ENCODE data around the gene PCYT1A. TPM values are rescaled to one million over a fixed set of nuclear protein-coding genes. Genes with fewer than 3 reads are reported as not detected.

PCYT1A gene
- total RNA-seq, 1 experiment from 2014 or later, result 63.7 TPM

DNA sequence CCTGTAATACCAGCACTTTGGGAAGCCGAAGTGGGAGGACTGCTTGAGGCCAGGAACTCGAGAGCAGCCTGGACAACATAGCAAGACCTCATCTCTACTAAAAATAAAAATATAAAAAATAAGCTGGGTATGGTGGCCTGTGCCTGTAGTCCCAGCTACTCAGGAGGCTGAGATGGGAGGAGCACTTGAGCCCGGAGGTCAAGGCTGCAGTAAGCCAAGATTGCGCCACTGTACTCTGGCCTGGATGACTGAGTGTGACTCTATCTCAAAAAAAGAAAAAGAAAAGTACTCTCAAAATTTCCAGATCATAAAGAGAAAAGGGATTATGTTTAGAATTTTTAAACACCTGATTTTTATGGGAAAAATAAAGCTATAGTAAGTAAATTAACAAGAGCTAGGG, 47.1 kb downstream of the PCYT1A start:
- H3K36me3 ChIP-seq, result peaks cover 61% of the 10 kb centered on the region
- peaks cover 23% of the 10 kb centered on the region for H3K4me1 ChIP-seq (replicated peaks)
- no peak overlapping the region for H3K27ac ChIP-seq
- no peaks in the 10 kb centered on the region for H3K27me3 ChIP-seq (replicated peaks)
- no peak for DNase-seq (ENCODE audit: low read depth in 1 of 2, low spot score in 2 of 2)
- H3K4me3 ChIP-seq, result no peak overlapping the region
- no peaks in the 10 kb centered on the region for H3K9me3 ChIP-seq (replicated peaks)

DNA sequence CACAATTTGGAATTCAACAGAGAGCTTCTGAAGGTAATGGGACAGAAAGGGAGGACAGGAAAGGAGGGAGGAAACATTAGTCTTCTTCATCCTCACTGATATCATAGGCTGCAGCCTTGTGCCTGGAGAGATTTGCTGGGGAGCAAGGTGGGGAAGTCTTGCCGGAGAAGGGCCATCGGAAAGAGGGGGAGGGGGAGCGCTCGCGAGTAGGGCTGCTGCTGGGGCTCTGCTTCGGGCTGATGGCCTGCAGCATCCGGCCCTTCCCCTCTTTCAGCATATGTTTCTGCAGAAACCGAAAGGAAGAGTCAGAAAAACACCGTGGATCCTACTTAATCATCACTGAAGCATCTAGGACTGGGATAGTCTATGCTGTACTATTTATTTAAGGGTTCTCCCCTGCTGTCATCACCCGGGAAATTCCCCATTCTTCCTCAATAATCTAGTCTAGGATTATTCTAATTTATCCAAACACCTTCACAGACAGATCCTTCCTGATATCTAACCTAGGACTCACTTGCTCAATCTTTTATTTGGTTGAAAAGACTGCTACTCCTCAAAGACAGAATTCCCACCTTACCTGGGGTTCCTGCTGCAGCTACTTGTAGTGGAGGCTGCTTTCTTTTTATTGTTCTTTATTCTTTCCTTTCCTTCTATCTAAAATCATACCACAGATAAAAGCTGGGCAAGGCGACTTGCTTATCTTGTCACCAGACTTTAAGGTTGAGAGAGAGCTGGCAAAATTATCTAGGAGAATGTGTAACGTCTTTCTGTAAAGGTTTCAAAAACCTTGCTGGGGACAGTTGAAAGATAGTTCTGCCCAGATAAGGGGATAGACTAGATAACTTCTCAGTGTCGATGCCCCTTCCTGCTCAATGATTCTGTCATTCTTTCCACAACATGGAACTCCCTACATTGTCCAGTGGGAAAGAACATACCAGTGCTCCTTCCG, 48.6 kb downstream of the PCYT1A start:
- Histone ChIP-seq H3K27me3 (replicated peaks) (no peaks in the 10 kb centered on the region), H3K9me3 (replicated peaks) (no peaks in the 10 kb centered on the region), H3K4me1 (replicated peaks) (peaks cover 27% of the 10 kb centered on the region), H3K4me3 (no peak overlapping the region), H3K36me3 (peaks cover 62% of the 10 kb centered on the region), H3K27ac (no peak overlapping the region)
- no peak for DNase-seq (ENCODE audit: low read depth in 1 of 2, low spot score in 2 of 2)

- DNase-seq (ENCODE audit: low read depth in 1 of 2, low spot score in 2 of 2), result no peak
- no peaks in the 10 kb centered on the region for H3K27me3 ChIP-seq (replicated peaks)
- no peak overlapping the region for H3K27ac ChIP-seq
- H3K4me1 ChIP-seq (replicated peaks), result peaks cover 27% of the 10 kb centered on the region
- peaks cover 54% of the 10 kb centered on the region for H3K36me3 ChIP-seq
- no peaks in the 10 kb centered on the region for H3K9me3 ChIP-seq (replicated peaks)
- H3K4me3 ChIP-seq, result no peak overlapping the region
These were observed 50.3 kb downstream of the PCYT1A start for GRCh38 chr3:196237203-196237602.

- Histone ChIP-seq H3K27me3 (replicated peaks) (no peaks in the 10 kb centered on the region), H3K4me1 (replicated peaks) (peaks cover 27% of the 10 kb centered on the region), H3K27ac (no peak overlapping the region), H3K9me3 (replicated peaks) (no peaks in the 10 kb centered on the region), H3K36me3 (peaks cover 45% of the 10 kb centered on the region), H3K4me3 (no peak overlapping the region)
- no peak for DNase-seq (ENCODE audit: low read depth in 1 of 2, low spot score in 2 of 2)
These were observed 51.3 kb downstream of the PCYT1A start for GRCh38 chr3:196236223-196236622.

GRCh38 chr3:196235452-196236122, 51.9 kb downstream of the PCYT1A start:
- no peak overlapping the region for H3K4me3 ChIP-seq
- DNase-seq (ENCODE audit: low read depth in 1 of 2, low spot score in 2 of 2), result peak; percentile 35 to 63
- peaks cover 41% of the 10 kb centered on the region for H3K36me3 ChIP-seq
- no peak overlapping the region for H3K27ac ChIP-seq
- H3K9me3 ChIP-seq (replicated peaks), result no peaks in the 10 kb centered on the region
- H3K27me3 ChIP-seq (replicated peaks), result no peaks in the 10 kb centered on the region
- peaks cover 27% of the 10 kb centered on the region for H3K4me1 ChIP-seq (replicated peaks)

DNA sequence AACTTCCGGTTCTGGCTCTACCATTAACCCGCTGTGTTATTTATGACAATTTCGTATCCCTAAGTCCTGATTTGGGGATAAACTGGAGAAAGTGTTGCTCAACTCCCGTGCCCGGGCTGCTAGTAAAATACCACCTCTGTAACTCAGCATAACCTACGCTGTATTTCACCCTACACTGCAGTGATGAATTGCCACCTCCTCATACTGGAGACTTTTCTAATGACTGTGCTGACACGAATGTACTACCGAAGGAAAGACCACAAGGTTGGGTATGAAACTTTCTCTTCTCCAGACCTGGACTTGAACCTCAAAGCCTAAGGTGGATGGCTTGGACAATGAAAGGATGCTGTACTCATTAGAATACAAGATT, 54.7 kb downstream of the PCYT1A start:
- Histone ChIP-seq H3K27me3 (replicated peaks) (no peaks in the 10 kb centered on the region), H3K36me3 (peaks cover 21% of the 10 kb centered on the region), H3K27ac (no peak overlapping the region), H3K9me3 (replicated peaks) (no peaks in the 10 kb centered on the region), H3K4me3 (no peak overlapping the region), H3K4me1 (replicated peaks) (peaks cover 18% of the 10 kb centered on the region)
- DNase-seq (ENCODE audit: low read depth in 1 of 2, low spot score in 2 of 2), result no peak

DNA sequence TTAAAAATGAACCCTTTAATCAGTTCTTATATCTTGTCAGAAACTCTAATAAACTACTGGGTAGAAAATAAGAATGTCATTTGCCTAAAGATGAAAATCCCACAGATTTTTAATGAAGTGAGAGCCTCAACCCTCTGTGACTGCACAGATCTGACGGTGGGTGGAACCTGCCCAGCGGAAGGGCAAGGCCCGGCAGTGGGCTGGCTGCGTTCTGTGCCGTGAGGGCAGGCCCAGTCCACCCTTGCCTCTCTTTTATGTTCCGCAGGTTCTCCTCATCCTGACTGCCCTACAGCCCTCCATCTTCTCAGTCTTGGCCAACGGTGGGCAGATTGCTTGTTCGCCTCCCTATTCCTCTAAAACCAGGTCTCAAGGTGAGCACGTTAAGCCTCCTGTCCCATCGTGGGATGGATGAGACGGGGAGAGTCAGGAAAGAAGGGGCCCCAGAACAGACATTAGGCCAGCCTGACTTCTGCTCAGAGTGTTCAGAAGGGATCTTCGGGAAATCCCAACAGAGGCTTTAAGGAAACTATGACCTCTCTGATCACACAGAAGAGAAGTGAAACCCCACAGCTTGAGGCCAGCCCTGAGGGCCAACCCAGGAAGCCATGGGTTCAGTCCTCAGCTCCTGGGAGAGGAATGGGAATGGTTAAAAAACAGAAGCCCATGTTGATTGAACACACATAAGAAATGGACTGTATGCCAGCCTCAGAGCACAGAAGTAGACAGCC, 55.2 kb downstream of the PCYT1A start:
- H3K27me3 ChIP-seq (replicated peaks), result no peaks in the 10 kb centered on the region
- H3K27ac ChIP-seq, result no peak overlapping the region
- H3K4me3 ChIP-seq, result no peak overlapping the region
- DNase-seq (ENCODE audit: low read depth in 1 of 2, low spot score in 2 of 2), result no peak
- peaks cover 18% of the 10 kb centered on the region for H3K4me1 ChIP-seq (replicated peaks)
- H3K9me3 ChIP-seq (replicated peaks), result no peaks in the 10 kb centered on the region
- peaks cover 15% of the 10 kb centered on the region for H3K36me3 ChIP-seq

DNA sequence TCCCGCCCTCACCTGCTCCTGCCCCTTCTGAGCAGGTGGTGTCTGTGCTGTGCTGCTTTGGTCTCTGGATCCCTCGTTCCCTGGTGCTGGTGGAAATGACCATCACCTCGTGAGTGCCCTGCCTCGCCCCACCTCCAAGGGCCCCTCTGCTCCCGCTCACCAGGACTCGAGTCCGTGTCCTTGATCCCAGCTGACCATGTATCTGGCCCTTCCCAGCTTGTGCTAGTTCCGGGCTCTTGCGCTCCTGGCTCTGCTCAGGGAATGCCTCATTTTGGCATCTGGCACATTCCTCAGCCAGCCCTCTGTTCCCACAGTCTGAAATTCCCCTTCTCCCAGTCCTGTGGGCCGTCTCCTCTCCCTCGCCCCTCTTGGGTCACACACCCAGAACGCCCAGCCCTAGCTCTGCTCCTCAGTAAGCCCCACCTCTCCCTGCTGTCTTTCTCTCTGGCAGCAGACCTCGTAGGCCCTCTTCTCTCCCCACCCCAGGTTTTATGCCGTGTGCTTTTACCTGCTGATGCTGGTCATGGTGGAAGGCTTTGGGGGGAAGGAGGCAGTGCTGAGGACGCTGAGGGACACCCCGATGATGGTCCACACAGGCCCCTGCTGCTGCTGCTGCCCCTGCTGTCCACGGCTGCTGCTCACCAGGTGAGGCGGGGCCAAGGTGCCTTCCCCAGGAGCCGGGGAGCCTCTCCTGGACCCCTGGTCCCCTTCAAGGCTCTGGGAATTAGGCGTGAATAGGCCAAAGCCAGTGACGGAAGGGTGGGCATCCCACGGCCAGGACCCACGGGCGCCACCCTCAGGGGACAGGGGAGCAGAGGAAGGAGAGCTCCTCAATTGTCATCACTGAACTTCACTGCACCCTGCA, 59.7 kb downstream of the PCYT1A start:
- H3K36me3 ChIP-seq, result no peaks in the 10 kb centered on the region
- DNase-seq (ENCODE audit: low read depth in 1 of 2, low spot score in 2 of 2), result no peak
- no peaks in the 10 kb centered on the region for H3K27me3 ChIP-seq (replicated peaks)
- H3K4me3 ChIP-seq, result no peak overlapping the region
- no peaks in the 10 kb centered on the region for H3K4me1 ChIP-seq (replicated peaks)
- no peak overlapping the region for H3K27ac ChIP-seq
- H3K9me3 ChIP-seq (replicated peaks), result no peaks in the 10 kb centered on the region

DNA sequence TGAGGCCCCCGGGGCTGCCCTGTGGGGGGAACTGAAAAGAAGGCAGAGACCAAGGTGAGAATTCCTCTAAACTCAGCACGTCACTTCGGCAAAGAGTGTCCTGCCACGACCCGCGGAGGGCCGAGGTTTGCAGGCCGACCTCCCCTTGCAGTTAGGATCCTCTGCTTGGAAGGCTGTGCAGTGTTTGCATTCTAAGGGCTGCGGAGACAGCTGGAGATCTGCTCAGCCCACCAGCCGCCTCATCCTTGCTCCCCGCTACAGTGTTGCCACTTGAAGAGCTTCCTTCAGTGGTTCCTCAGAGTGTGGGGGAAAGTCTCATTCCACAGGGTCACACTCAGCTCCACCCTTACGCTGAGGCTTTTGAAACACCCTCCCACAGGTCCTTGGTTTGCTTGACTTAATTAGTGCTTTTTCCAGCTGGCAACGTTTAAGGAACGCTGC, 60.4 kb downstream of the PCYT1A start:
- Histone ChIP-seq H3K27me3 (replicated peaks) (no peaks in the 10 kb centered on the region), H3K9me3 (replicated peaks) (no peaks in the 10 kb centered on the region), H3K36me3 (no peaks in the 10 kb centered on the region), H3K27ac (no peak overlapping the region), H3K4me1 (replicated peaks) (no peaks in the 10 kb centered on the region), H3K4me3 (no peak overlapping the region)
- no peak for DNase-seq (ENCODE audit: low read depth in 1 of 2, low spot score in 2 of 2)

DNA sequence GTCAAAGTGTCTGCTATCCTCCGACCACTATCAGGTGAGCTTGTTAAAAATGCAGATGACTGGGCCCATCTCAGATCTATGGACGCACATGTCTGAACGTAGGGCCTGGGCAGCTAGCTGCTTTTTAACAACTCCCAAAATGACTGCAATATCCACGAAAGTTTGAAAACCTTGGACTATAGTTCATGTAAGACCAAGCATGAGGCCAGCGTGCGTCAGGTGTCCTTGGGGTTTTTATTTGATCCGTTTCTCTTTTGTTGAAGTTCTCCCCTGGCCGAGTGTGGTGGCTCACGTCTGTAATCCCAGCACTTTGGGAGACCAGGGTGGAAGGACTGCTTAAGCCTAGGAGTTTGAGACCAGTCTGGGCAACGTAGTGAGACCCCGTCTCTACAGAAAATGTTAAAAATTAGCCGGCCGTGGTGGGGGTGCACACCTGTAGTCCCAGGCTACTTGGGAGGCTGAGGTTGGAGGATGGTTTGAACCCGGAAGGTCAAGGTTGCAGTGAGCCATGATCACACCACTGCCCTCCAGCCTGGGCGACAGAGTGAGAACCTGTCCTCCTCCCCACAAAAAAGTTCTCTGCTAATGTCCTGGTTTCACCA, 61.7 kb downstream of the PCYT1A start:
- no peak for DNase-seq (ENCODE audit: low read depth in 1 of 2, low spot score in 2 of 2)
- Histone ChIP-seq H3K36me3 (no peaks in the 10 kb centered on the region), H3K4me1 (replicated peaks) (no peaks in the 10 kb centered on the region), H3K4me3 (no peak overlapping the region), H3K9me3 (replicated peaks) (no peaks in the 10 kb centered on the region), H3K27ac (no peak overlapping the region), H3K27me3 (replicated peaks) (no peaks in the 10 kb centered on the region)

DNA sequence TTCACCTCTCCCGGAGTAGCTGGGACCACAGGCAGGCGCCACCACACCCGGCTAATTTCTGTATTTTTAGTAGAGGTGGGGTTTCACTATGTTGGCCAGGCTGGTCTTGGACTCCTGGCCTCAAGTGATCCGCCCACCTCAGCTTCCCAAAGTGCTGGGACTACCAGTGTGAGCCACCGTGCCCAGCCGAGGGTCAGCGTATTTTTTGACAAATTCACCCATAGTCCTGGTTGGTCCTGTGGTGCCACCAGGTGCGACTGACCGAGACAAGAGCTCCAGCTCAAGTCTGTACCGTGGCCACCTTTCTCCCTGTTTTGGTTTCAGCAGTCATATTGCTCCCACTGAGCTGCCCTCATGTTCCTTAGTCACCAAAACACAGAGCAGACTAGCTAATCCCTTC, 62.4 kb downstream of the PCYT1A start:
- DNase-seq (ENCODE audit: low read depth in 1 of 2, low spot score in 2 of 2), result no peak
- H3K27ac ChIP-seq, result no peak overlapping the region
- H3K4me1 ChIP-seq (replicated peaks), result no peaks in the 10 kb centered on the region
- no peaks in the 10 kb centered on the region for H3K9me3 ChIP-seq (replicated peaks)
- H3K4me3 ChIP-seq, result no peak overlapping the region
- no peaks in the 10 kb centered on the region for H3K36me3 ChIP-seq
- no peaks in the 10 kb centered on the region for H3K27me3 ChIP-seq (replicated peaks)

DNA sequence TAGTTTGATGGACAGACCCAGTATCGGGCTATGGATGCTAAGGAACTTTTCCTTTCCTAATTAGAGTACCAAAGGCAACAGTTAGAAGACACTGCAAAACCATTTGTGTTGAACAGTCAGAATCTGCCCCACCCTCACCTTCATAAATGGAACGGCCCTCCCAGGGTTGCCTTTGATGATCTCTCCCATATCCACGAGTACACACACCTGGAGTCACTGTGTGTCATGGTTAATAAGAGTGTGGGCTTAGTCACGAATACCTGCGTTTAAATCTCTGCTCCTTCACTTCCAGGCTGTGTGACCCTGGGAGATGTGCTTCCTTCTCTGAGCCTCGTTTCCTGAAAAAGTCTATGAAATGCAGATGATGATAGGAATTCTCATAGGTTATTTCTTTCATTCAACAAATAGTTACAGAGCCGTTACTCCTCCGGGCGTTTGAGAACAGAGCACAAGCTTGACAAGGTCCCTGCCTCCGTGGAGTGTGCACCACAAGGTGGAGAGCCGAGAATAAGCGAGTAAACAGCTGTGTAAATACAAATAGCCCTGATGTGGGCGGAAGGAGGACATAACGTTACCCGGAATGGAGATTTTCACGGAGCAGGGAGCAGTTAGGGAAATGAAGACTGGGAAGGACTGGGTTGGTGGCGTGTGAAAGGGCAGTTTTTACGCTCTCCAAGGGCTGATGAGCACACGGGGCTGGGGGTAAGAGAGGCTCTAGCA, 64.5 kb downstream of the PCYT1A start:
- Histone ChIP-seq H3K27ac (no peak overlapping the region), H3K36me3 (no peaks in the 10 kb centered on the region), H3K4me3 (no peak overlapping the region), H3K4me1 (replicated peaks) (peaks cover 9% of the 10 kb centered on the region), H3K27me3 (replicated peaks) (no peaks in the 10 kb centered on the region), H3K9me3 (replicated peaks) (no peaks in the 10 kb centered on the region)
- no peak for DNase-seq (ENCODE audit: low read depth in 1 of 2, low spot score in 2 of 2)

Data from SJSA1 (cell line).